ENCODE measurements around the gene TEX11.
"Not testable (repeated sequence)": the region's sequence is repeated elsewhere in the genome, so short reads cannot be mapped to it uniquely, and the experiment has no call there.

Gene TEX11

DNA sequence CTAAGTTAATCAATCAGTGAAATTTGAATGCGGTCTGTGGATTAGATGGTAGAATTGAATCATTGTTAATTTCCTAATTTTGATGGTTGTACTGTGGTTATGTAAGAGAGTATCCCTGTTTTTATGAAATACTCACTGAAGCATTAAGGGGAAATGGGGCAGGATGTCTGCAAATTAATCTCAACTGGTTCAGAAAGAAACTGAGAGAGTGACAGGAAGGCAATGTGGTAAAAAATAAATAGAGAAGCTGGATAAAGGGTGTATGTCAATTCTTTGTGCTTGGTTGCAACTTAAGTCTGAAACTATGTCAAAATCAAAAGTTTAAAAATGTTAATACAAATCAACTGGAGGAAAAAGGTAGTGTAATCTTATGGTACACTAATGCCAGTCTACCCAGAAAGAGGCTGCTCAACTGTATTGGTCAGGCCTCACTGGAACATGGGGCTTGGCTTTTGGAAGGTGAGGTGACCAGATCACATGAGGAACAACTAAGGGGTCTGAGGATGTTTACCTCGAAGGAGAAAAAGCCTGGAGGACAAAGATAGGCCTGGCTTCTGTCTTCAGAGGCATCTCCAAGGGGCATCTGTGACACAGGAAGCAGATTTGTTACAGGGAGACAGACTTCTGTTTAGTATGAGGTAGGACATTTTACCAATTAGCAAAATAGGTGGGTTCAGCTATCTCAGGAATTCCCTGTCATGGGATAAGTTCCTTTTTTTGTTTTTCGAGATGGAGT is 380.7 kb downstream of the TEX11 start:
- H3K79me2 ChIP-seq (ENCODE audit: insufficient read depth, low read length) = no peaks in the 10 kb centered on the region
- H3K36me3 ChIP-seq (ENCODE audit: low read length) = no peaks in the 10 kb centered on the region
- H3F3A ChIP-seq (ENCODE audit: insufficient read depth) = no peaks in the 10 kb centered on the region
- no peak overlapping the region for H2AFZ ChIP-seq (ENCODE audit: low read depth, low read length, severe bottlenecking)
- TF ChIP-seq EZH2phosphoT487 (conservative IDR thresholded peaks at IDR 0.05; ENCODE audit: low read length) (no peak), CTCF (IDR thresholded peaks at IDR 0.05; ENCODE audit: insufficient read depth, low read length, poor library complexity, severe bottlenecking) (no peak)
- H3K9me3 ChIP-seq (ENCODE audit: insufficient read depth, low read length) = no peaks in the 10 kb centered on the region
- H3K9me2 ChIP-seq (replicated peaks; ENCODE audit: insufficient read depth, low read length) = no peaks in the 10 kb centered on the region
- H3K4me2 ChIP-seq (ENCODE audit: low read depth, low read length, poor library complexity, severe bottlenecking) = no peak overlapping the region
- no peak overlapping the region for H3K9ac ChIP-seq (ENCODE audit: low read length)
- H3K27ac ChIP-seq (ENCODE audit: low read depth, low read length) = no peak overlapping the region
- no peaks in the 10 kb centered on the region for H3K27me3 ChIP-seq (ENCODE audit: low read length)
- no peak overlapping the region for H3K4me3 ChIP-seq (ENCODE audit: insufficient read depth, low read length, poor library complexity, severe bottlenecking)
- H4K20me1 ChIP-seq (ENCODE audit: low read depth, low read length) = no peaks in the 10 kb centered on the region

DNA sequence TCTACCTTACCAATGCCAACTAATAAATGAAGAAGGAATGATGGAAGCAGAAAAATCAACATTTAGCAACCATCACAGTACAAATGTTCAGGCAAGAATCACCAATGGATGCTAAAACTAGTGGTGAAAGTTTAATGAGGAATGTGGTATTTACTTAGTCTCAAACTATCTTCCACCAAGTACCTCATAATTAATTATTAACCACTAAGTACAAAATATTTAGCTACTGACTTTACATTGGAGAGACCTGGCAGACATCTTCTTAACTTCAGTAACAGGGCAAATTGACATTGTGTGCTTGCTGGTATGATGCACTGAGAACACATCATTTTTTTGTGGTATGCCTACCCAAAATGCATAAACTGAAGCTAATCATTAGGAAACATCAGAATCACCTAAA is 381.5 kb downstream of the TEX11 start:
- no peaks in the 10 kb centered on the region for H3K27me3 ChIP-seq (ENCODE audit: low read length)
- H3K4me3 ChIP-seq (ENCODE audit: insufficient read depth, low read length, poor library complexity, severe bottlenecking) = no peak overlapping the region
- H3K36me3 ChIP-seq (ENCODE audit: low read length) = no peaks in the 10 kb centered on the region
- H3K9me3 ChIP-seq (ENCODE audit: insufficient read depth, low read length) = no peaks in the 10 kb centered on the region
- TF ChIP-seq CTCF (IDR thresholded peaks at IDR 0.05; ENCODE audit: insufficient read depth, low read length, poor library complexity, severe bottlenecking) = no peak
- TF ChIP-seq EZH2phosphoT487 (conservative IDR thresholded peaks at IDR 0.05; ENCODE audit: low read length) = no peak
- no peaks in the 10 kb centered on the region for H4K20me1 ChIP-seq (ENCODE audit: low read depth, low read length)
- no peak overlapping the region for H2AFZ ChIP-seq (ENCODE audit: low read depth, low read length, severe bottlenecking)
- no peaks in the 10 kb centered on the region for H3K79me2 ChIP-seq (ENCODE audit: insufficient read depth, low read length)
- no peaks in the 10 kb centered on the region for H3K9me2 ChIP-seq (replicated peaks; ENCODE audit: insufficient read depth, low read length)
- no peak overlapping the region for H3K27ac ChIP-seq (ENCODE audit: low read depth, low read length)
- H3K4me2 ChIP-seq (ENCODE audit: low read depth, low read length, poor library complexity, severe bottlenecking) = no peak overlapping the region
- no peaks in the 10 kb centered on the region for H3F3A ChIP-seq (ENCODE audit: insufficient read depth)
- H3K9ac ChIP-seq (ENCODE audit: low read length) = no peak overlapping the region

DNA sequence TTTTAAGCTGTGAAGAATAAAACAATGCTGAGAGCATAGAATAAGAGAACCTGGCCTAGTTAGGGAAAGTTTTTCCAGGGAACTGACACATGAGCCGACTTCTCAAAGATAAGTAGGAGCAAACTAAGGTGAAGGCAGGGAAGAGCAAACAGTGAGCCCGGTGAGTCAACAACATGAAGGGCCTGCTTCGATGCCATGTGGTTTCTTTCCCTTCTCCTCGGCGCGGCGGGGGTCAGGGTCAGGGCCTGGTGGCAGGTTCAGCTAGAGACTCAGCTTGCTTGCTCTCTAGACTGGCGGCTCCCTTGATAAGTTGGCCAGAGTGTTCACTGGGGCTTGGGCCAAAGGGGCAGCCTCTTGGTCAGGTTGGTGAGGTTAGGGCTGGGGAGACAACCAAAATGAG is 382.8 kb downstream of the TEX11 start:
- no peak overlapping the region for H3K27ac ChIP-seq (ENCODE audit: low read depth, low read length)
- H3K9me2 ChIP-seq (replicated peaks; ENCODE audit: insufficient read depth, low read length) = no peaks in the 10 kb centered on the region
- H3K27me3 ChIP-seq (ENCODE audit: low read length) = no peaks in the 10 kb centered on the region
- H3K9me3 ChIP-seq (ENCODE audit: insufficient read depth, low read length) = no peaks in the 10 kb centered on the region
- no peak overlapping the region for H3K9ac ChIP-seq (ENCODE audit: low read length)
- H3K36me3 ChIP-seq (ENCODE audit: low read length) = no peaks in the 10 kb centered on the region
- no peaks in the 10 kb centered on the region for H3K79me2 ChIP-seq (ENCODE audit: insufficient read depth, low read length)
- no peaks in the 10 kb centered on the region for H3F3A ChIP-seq (ENCODE audit: insufficient read depth)
- no peak overlapping the region for H3K4me2 ChIP-seq (ENCODE audit: low read depth, low read length, poor library complexity, severe bottlenecking)
- no peak for TF ChIP-seq EZH2phosphoT487 (conservative IDR thresholded peaks at IDR 0.05; ENCODE audit: low read length)
- TF ChIP-seq CTCF (IDR thresholded peaks at IDR 0.05; ENCODE audit: insufficient read depth, low read length, poor library complexity, severe bottlenecking) = no peak
- no peaks in the 10 kb centered on the region for H4K20me1 ChIP-seq (ENCODE audit: low read depth, low read length)
- H2AFZ ChIP-seq (ENCODE audit: low read depth, low read length, severe bottlenecking) = no peak overlapping the region
- H3K4me3 ChIP-seq (ENCODE audit: insufficient read depth, low read length, poor library complexity, severe bottlenecking) = no peak overlapping the region

GRCh38 chrX:70515692-70516091 is 392.8 kb downstream of the TEX11 start:
- H3K36me3 ChIP-seq (ENCODE audit: low read length); H3K9ac ChIP-seq (ENCODE audit: low read length); H3K27ac ChIP-seq (ENCODE audit: low read depth, low read length); H2AFZ ChIP-seq (ENCODE audit: low read depth, low read length, severe bottlenecking); H3K9me3 ChIP-seq (ENCODE audit: insufficient read depth, low read length); H3F3A ChIP-seq (ENCODE audit: insufficient read depth); H3K9me2 ChIP-seq (replicated peaks; ENCODE audit: insufficient read depth, low read length); H3K4me2 ChIP-seq (ENCODE audit: low read depth, low read length, poor library complexity, severe bottlenecking); H3K4me3 ChIP-seq (ENCODE audit: insufficient read depth, low read length, poor library complexity, severe bottlenecking); H3K79me2 ChIP-seq (ENCODE audit: insufficient read depth, low read length); H4K20me1 ChIP-seq (ENCODE audit: low read depth, low read length); H3K27me3 ChIP-seq (ENCODE audit: low read length): not testable (repeated sequence)

- not testable (repeated sequence) for H3K4me3 ChIP-seq (ENCODE audit: insufficient read depth, low read length, poor library complexity, severe bottlenecking); H3K27me3 ChIP-seq (ENCODE audit: low read length); H3K9me3 ChIP-seq (ENCODE audit: insufficient read depth, low read length); H2AFZ ChIP-seq (ENCODE audit: low read depth, low read length, severe bottlenecking); H3K4me2 ChIP-seq (ENCODE audit: low read depth, low read length, poor library complexity, severe bottlenecking); H3K9me2 ChIP-seq (replicated peaks; ENCODE audit: insufficient read depth, low read length); H4K20me1 ChIP-seq (ENCODE audit: low read depth, low read length); H3K79me2 ChIP-seq (ENCODE audit: insufficient read depth, low read length); H3K9ac ChIP-seq (ENCODE audit: low read length); H3K27ac ChIP-seq (ENCODE audit: low read depth, low read length); H3K36me3 ChIP-seq (ENCODE audit: low read length); H3F3A ChIP-seq (ENCODE audit: insufficient read depth)
Observed at GRCh38 chrX:70515270-70515669, 393.2 kb downstream of the TEX11 start.
